NOMO-1 (cell line): Measurements from ENCODE around the gene ROBO1.
"Not testable (repeated sequence)": the region's sequence is repeated elsewhere in the genome, so short reads cannot be mapped to it uniquely, and the experiment has no call there.

Experiments
- DNase-seq, 2 experiments: peaks; one replicate each; lab custom pipeline; 2025; ENCODE audit not compliant: unreplicated experiment in 2 of 2; lab: John Stamatoyannopoulos, UW

Gene ROBO1

DNA sequence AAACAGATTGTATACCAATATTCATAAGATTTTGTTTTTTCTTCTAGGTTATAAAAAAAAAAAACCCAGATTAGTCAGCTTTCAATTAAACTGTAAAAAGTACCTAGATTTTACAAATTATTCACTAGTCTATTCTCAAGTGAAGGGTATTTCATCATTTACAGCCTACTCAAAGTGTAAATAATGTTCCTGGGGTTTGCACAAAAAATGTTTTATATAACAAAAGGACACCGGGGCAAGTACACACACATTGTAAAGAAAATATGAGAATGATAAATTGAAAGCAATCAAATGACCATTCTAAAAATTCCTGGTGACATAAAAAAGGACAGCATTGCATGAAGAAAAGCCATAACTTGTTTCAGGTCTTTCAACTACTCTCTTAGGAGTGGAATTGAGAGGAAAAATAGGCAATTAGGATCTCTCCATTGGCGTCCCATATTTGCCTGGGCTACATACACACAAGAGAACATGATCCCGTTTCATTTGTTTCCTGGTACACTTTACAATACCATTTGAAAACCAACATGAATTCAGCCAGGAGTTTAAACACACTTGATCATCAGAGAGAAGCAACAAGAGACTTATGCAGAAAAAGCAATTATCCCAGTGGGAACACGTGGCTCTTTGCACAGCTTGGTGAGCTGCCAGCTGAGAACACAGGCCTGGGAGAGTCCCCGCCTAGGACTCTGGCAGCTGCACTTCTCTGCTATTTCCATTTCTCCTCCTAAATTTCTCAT is 1039.2 kb downstream of the ROBO1 start:
- DNase-seq = no peak

GRCh38 chr3:78726545-78726944 is 1041.3 kb downstream of the ROBO1 start:
- DNase-seq = no peak

GRCh38 chr3:78725703-78726246 is 1042.0 kb downstream of the ROBO1 start:
- DNase-seq = no peak

- DNase-seq = no peak
Observed at GRCh38 chr3:78724859-78725258, 1042.9 kb downstream of the ROBO1 start.

DNA sequence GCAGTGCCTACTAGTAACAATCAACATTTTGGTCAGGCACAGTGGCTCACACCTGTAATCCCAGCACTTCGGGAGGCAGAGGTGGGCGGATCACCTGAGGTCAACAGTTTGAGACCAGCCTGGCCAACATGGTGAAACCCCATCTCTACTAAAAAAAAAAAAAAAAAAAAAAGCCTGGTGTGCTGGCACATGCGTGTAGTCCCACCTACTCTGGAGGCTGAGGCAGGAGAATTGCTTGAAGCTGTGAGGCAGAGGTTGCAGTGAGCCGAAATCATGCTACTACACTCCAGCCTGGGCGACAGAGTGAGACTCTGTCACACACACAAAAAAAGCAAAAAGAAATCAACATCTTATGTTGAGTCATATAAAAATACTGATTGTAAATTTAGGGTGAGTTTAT is 1043.4 kb downstream of the ROBO1 start:
- DNase-seq = not testable (repeated sequence)

DNA sequence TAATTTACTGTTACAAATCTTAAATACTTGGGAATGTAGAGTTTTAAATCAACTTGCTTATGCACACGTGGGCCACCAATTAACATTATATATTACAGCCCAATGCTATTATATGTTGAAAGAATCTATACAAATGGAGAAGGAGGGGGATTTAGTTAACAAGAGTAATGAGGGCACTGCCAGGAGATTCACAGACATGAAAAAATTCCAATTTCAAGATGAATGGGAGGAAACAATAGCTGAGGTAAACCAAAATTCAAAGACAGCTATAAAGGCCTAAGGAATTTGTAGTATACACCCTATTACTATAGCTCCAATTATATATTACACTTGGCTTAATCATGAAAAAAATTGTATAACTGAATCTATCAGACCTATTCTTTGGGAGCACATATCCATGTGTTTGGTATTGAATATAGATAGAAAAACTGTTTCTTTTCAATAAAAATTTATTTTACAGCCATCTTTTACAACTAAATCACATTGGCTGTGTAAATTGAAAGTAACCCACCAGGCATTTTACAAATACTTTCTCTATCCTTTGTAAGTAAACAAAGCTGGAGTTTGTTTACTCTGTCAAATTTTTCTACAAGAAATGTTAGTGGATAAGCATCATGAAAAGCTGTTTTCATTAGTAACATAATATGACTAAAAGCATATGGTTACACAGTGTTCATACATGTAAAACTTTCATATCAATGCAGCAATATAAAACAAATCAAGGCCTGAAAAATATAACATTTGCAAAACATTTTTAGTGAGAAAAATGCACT is 1045.8 kb downstream of the ROBO1 start:
- DNase-seq = no peak

DNA sequence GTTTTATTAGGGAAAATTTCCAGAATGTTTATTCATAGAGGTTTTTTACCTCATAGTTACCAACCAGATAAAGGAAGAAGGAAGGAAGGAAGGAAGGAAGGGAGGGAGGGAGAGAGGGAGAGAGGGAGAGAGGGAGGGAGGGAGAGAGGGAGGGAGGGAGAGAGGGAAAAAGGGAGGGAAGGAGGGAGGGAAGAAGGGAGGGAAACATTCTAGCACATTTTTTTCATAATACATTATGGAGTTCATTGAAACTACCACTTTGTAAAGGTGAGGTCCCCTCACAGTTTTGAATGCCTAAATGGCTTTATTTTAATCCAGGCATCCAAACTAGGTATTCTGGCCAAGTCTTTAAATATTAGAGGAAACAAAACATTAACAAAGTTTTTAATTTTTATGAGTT is 1049.1 kb downstream of the ROBO1 start:
- DNase-seq = no peak

DNA sequence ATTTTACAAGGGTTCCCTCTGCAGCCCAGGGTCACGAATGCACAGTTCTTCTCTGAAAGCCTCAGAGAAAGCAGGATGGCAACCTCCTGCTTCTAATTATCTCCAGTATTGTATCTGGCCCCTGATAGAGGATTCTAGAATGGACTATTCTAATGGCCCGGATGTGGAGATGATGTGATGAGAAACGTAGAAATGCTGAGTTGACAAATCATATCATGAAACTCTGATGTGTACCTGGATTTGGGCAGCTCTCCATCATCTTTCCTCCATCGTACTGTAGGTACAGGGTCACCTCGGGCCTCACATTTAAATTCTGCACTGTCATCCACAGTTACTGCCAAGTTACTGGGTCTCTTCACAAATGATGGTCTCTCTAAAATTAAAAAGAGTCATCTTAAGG is 1050.8 kb downstream of the ROBO1 start:
- DNase-seq = no peak

- no peak for DNase-seq
Observed at GRCh38 chr3:78712941-78713340, 1054.9 kb downstream of the ROBO1 start.

DNA sequence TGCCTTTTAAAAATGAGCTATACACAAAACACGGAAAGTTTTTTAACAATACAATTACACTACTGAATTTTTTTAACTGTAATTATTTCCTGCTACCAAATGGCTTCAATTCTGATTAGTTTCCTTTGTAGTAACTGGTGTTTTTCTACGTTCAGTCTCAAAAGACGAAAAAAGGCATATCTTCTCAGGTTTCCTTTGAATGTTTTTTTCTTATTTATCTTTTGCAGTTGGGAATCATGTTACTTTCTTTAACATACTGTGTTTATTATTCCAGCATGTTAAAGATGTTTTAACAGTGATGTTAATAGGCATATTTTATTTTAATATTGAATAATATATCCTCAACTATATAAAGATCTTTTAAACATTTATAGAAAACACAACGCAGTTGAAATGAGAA is 1055.5 kb downstream of the ROBO1 start:
- no peak for DNase-seq

DNA sequence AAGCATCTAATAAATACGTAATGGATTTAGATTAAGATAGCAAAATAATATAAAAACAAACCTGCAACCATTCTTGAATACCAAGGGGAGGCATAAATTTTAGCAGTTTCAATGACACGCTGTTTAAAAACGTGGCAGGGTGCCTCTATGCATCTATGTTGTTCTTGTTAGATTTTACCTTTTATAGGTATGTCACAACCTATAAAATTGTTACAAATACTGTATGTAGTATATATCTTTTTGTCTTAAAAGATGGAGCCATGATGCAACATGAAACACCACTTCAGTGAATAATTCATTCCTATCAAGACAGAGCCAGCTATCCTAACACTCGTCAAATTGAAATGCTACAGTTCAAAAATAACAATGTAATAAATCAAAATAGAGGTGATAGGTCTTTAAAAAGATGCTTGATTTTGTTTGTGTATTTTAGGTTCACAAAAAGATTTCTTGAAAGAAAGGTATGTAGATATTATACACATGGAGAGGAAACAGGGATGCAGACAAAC is 1059.2 kb downstream of the ROBO1 start:
- no peak for DNase-seq

DNA sequence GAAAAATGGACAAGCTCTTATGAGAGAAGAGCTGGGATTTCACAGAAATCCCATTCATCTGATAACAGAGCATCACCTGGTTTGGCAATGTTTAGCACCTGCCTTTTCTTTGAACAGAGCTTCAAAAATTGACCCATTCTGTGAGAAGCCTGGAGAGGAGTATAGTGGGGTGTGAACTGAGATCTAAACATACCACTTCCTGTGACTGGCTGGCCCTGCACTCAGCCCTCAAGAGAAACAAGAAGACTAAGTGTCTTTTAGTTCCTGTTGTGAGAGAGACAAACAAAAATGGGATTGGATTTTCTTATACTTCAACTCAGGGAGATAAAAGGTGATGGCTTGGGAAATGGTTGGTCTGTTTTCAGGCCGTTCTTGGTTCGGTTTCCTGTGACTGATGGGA is 1060.2 kb downstream of the ROBO1 start:
- no peak for DNase-seq

- DNase-seq = no peak
Observed at GRCh38 chr3:78706906-78707523, 1060.8 kb downstream of the ROBO1 start.

DNA sequence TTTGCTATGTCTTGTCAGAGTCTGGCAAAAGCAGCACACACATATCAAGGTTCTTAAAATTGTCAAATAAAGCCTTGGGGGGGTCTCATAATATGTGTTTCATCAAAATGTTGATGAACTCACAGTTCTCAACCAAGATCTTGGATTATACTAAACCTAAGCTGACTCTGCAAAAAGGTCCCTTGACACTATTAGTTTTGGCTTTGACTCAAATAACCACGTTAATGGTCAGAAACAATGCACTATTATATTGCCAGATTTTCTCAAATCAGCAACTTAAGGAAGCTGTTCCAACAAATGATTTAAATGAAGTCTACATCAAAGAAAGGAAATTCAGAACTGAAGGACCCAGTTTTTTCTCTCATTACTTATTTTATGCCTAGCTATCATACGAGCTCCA is 1063.9 kb downstream of the ROBO1 start:
- DNase-seq = no peak

DNA sequence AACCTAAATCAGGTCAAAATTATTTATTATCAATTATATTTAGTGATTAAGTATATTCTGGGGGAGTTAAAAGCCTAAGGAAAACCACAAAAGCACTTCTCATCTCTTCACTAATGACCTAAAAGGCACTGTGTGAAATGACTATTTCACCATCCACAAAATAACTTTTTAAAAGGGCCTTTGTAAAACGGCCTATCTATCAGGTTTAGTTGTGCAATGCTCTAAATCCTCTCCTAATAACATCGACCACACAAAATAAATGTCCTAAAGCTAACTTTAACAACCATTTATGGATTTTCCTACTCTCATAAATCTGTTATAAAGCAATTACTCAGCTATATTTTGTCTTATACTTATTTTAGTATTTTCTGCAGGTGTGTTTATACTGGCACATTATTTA is 1066.3 kb downstream of the ROBO1 start:
- DNase-seq = no peak

GRCh38 chr3:78698431-78698830 is 1069.4 kb downstream of the ROBO1 start:
- no peak for DNase-seq

GRCh38 chr3:78697426-78697825 is 1070.4 kb downstream of the ROBO1 start:
- DNase-seq = no peak

DNA sequence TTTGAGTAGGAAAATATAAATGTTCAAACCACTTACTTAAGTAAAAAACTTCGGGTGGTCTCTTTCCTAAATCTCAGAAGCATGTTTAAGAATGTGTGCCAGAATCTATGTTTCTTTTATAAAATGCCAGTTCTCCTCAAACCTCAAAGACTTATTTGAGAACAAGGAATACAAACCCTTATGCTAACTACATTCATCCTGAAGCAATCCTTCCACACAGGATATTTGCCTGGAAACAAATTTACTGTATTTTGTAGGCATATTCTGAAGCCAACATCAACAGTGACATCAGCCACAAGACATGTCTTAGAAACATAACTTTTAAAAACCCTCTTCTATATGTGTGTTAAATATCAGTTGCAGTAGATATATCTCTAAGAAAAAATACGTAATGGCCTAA is 1077.0 kb downstream of the ROBO1 start:
- no peak for DNase-seq

DNA sequence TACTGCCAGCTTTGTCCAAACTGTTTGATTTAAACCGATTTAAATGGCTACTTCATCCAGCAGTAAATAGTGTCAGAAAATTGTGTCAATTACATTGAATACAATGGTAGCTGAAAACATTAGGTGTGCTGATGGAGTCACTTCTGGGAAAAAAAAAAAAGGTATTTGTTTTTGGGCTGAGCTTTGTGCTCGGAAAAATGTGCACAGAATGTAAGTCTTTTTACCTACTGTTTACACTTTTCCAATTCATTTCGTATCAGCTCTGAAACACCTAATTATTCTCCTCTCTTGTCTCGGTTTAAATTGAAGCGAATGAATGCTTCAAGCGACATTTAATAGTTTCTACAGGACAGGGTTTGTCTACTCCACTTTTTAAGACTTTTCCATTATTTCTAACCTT is 1078.4 kb downstream of the ROBO1 start:
- no peak for DNase-seq

GRCh38 chr3:78687520-78687919 is 1080.3 kb downstream of the ROBO1 start:
- DNase-seq = no peak

GRCh38 chr3:78683284-78683683 is 1084.5 kb downstream of the ROBO1 start:
- DNase-seq = no peak
